Adipose tissue (tissue), 3 donors: Measurements from ENCODE around the gene LBHD2. TPM values are rescaled to one million over a fixed set of nuclear protein-coding genes. Genes with fewer than 3 reads are reported as not detected.

Source experiments
- H3K27ac ChIP-seq: one replicate; pipeline ENCODE4 v1.5.1; 2013; ENCODE audit warnings: low read depth, low read length
- WGBS, 3 donors: extraction: QIAGEN DNeasy Blood & Tissue Kit; methylation state at CpG; one replicate each; pipeline ENCODE4 v1.1.7; 2013; 5-methylcytosine and 5-hydroxymethylcytosine counted together
- polyA plus RNA-seq, 3 donors: library from polyadenylated mRNA; stranded (reverse); fragments of 200-250 nt; gene quantifications; one replicate each; pipeline ENCODE4 v1.2.3, GENCODE V29; 2013
- donor health status: healthy with polysubstance abuse.
- donor health status: Bipolar disorder and iron deficiency.
- donor health status: healthy.

Gene LBHD2
- polyA plus RNA-seq, 3 donors, result 0.09 to 3.6 (median 1.2) TPM

DNA sequence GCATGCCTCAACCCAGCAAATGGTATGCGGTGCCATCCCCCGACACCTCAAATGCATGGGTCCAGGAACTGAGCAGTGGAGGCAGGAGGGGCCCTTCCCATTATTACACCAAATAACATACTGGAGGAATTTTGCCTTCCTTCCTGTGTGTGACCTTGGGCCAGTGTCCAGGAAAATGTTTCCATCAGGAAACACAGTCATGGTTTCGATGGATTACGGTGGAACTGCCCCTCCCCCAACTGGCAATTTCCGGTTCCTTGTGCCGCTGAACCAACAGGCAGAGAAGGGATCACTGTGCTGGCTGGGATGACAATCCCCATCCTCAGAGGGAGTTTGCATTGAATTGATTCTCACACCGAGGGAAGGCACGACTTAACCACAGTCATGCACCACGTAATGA lies 17.6 kb upstream of the LBHD2 start:
- no peak overlapping the region for H3K27ac ChIP-seq
- WGBS, 3 donors, result 58 to 69% (median 67%) methylated on average over 9 of the region's 9 CpGs

GRCh38 chr14:103067231-103067954 lies 16.6 kb upstream of the LBHD2 start:
- WGBS, 3 donors, result 55 to 75% (median 73%) methylated on average over 8 of the region's 8 CpGs
- H3K27ac ChIP-seq, result no peak overlapping the region

- H3K27ac ChIP-seq, result no peak overlapping the region
- WGBS, 3 donors, result 70 to 78% (median 77%) methylated on average over 21 to 22 of the region's 22 CpGs
These were observed 15.5 kb upstream of the LBHD2 start for GRCh38 chr14:103068351-103069073.

DNA sequence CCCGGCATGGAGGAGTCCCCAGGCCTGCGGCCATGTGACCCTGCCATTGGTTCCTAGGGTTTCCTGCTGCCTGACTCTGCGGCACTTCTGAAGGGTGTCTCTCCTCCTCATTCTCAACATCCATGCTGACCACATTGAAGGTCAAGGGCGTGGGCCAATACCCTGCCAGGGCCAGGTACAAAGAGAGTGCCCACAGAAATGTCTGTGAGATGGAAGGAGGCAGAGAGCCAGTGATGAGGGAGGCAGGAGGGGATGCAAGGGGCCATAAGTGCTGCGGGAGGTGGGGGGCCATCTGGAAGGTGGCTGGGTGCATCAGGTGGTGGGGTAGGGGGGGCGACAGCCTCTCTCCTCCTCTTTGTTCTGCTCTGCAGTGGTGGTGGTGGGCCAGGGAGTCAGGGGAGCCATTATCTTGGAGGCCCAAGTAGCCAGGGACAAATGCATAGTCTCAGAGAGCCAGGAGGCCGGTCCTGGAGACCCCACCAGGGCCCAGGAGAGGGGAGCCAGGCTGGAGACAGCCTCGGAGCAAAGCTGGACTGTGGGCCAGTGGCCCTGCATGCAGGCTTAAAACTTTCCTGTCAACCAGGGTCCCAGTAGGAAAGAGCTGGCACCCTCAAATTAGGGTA lies 13.6 kb upstream of the LBHD2 start:
- H3K27ac ChIP-seq, result no peak overlapping the region
- 90 to 92% (median 92%) methylated on average over 8 of the region's 8 CpGs for WGBS, 3 donors

GRCh38 chr14:103070971-103071542 lies 13.0 kb upstream of the LBHD2 start:
- H3K27ac ChIP-seq, result no peak overlapping the region
- WGBS, 3 donors, result 70 to 86% (median 72%) methylated on average over 21 of the region's 21 CpGs

DNA sequence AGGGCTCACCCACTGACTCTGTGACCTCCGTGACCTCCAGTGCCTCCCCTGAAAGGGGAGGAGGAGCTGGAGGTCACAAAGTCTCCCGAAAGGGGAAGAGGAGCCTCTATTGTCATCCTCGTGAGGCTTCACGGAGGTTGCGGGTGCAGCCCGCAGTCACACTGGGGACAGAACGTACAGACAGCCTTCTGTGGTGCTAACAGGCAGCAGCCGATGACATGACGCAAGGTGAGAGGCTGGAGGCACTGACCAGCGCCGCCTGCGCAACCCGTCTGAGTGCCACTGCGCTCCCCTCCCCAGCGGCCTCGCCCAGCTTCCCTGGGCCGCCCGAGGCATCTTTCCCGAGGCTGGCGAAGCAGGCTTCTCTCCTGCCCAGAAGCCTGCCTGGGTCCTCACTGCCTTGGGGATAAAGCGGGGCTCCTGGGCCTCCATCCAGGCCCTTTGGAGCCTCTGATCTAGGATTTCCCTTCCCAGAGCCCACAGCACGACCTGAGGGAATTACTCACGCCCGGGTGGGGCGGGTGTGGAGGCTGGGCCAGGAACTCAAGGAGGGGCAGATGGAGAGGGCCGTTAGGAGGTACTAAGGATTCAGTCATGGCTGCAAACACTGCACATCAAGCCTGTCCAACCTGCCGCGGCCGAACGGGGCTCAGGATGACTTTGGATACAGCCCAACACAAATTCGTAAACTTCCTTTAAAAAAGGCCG lies 12.3 kb upstream of the LBHD2 start:
- 67 to 85% (median 70%) methylated on average over 32 of the region's 32 CpGs for WGBS, 3 donors
- H3K27ac ChIP-seq, result peak overlapping the region; percentile 24

DNA sequence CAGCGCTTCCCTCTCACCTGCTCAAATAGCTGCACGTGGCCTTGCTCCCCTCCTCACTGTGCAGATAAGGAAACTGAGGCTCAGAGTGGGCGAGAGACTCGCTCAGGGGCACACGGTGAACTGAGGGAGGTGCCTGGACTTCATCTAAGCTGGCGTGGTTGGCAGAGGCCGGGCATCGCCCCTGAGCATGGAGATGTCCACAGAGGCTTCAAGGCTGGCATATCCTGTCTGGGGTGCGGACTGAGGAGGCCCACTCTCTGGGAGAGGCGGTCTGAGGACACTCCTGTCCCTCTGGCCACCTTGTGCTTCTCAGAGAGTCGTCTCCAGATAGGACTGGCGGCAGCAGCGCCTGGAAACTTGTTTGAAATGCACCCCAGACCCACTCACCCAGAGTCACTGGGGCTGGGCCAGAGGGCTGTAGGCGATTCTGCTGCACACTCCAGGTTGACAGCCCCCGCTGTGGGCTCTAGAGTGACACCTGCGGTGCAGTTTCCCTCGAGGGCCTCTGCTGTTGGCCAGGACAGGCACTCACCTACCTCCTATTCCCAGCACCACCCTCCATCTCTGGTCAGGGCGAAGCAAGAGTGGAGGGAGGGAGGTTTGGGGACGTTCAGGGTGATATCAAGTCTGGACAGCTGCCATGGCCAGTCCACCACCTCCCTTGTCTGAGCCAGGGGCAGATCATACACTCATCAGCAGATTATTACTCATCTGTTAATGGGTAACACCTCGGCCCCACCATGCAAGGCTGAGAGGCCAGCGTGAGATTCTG lies 11.2 kb upstream of the LBHD2 start:
- no peak overlapping the region for H3K27ac ChIP-seq
- 71 to 84% (median 81%) methylated on average over 21 of the region's 21 CpGs for WGBS, 3 donors

- no peak overlapping the region for H3K27ac ChIP-seq
- WGBS, 3 donors, result 71 to 78% (median 77%) methylated on average over 12 to 14 of the region's 14 CpGs
These were observed 10.6 kb upstream of the LBHD2 start for GRCh38 chr14:103073367-103073875.

DNA sequence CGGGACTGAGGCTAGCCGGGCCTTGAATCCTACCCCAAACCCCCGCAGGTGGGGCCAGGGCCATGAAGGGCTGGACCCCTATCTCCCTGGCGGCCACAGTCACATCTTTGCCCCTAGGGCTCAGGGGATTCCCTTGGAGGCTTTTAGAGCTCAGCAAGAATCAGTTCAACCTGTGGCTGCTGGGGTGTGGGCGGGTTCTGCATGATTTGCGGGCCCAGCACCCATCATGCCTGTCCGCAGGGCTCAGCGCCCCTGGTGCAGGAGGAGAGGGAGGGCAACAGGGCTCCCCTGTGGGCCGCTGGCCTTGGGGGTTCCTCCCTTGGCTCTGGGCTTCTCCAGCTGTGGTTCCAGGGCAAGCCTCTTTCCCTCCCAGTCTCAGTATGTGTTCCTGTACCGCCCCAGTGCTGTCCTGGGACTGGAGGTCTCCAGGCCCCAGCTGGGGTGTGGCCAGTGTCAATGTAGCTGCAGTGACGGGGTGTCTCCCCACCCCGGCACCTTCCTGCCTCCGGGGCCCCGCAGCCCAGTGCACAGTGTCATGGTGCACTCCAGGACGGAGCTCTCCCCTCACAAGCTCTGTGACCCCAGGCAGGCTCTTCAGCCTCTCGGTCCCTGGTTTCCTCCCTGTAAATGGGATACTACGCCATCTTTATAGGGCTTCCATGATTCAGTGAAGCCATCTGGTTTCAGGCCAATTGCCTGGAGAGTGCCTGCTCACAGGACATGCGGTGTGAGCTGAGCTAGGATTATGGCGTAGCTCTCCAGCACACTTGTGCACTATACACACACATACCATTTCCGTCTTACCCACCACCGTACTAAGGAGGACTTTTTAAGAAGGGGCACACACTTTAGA lies 9.9 kb upstream of the LBHD2 start:
- H3K27ac ChIP-seq, result no peak overlapping the region
- 58 to 74% (median 63%) methylated on average over 19 to 21 of the region's 21 CpGs for WGBS, 3 donors

GRCh38 chr14:103074729-103075367 lies 9.2 kb upstream of the LBHD2 start:
- H3K27ac ChIP-seq, result no peak overlapping the region
- WGBS, 3 donors, result 14 to 20% (median 14%) methylated on average over 20 to 21 of the region's 21 CpGs

- 12 to 15% (median 13%) methylated on average over 9 of the region's 9 CpGs for WGBS, 3 donors
- no peak overlapping the region for H3K27ac ChIP-seq
These were observed 5.6 kb upstream of the LBHD2 start for GRCh38 chr14:103078420-103078749.

- H3K27ac ChIP-seq, result no peak overlapping the region
- WGBS, 3 donors, result 75 to 84% (median 81%) methylated on average over 11 of the region's 11 CpGs
These were observed 5.0 kb upstream of the LBHD2 start for GRCh38 chr14:103078860-103079587.

DNA sequence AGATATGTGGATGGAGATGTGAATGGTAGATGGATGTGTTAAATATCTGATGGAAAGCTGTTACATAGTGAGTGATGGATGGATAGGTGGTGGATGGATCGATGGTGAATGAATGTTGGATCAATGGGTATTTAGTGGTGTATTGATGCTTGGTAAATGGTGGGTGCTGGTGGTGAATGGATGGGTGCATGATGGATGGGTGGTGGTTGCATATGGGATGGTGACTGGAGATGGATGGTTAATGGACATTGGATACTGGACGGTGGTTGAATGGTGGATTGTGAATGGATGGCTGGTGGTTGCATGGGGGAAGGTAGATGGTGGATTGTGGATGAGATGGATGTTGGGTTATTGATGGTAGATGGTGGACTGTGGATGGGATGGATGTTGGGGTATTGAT lies 2.1 kb upstream of the LBHD2 start:
- 89 to 100% (median 95%) methylated on average over 2 of the region's 2 CpGs for WGBS, 3 donors
- no peak overlapping the region for H3K27ac ChIP-seq

- WGBS, 3 donors, result 76 to 79% (median 77%) methylated on average over 22 to 24 of the region's 24 CpGs
- no peak overlapping the region for H3K27ac ChIP-seq
These were observed 1.4 kb downstream of the LBHD2 start for GRCh38 chr14:103085106-103086091.
